Breast epithelium (tissue), 3 donors: ENCODE results near the gene CXXC5.

Source experiments
- CTCF ChIP-seq, 3 donors: fragments of 450-650 bp; IDR thresholded peaks; one replicate each; pipeline ENCODE4 v1.5.1; 2016 to 2017; ENCODE audit warnings: antibody characterized with exemption in 3 of 3, mild to moderate bottlenecking in 3 of 3, moderate library complexity in 3 of 3
- POLR2A ChIP-seq: fragments of 450-650 bp; IDR thresholded peaks from one replicate; pipeline ENCODE4 v1.6.1; 2016; ENCODE audit warnings: antibody characterized with exemption, mild to moderate bottlenecking, moderate library complexity
- POLR2AphosphoS5 ChIP-seq, 3 donors: sonication (generic); formaldehyde crosslinking; IDR thresholded peaks; one replicate each; pipeline ENCODE4 v1.6.1; 2017; ENCODE audit warnings: antibody characterized with exemption in 3 of 3

GRCh38 chr5:139733010-139733688 is 85.0 kb downstream of the CXXC5 start:
- TF ChIP-seq CTCF (IDR thresholded peaks at IDR 0.05) (no peak), POLR2A (no peak), POLR2AphosphoS5 (IDR thresholded peaks at IDR 0.05) (no peak)
